Measurements from ENCODE around the gene SREK1.

SREK1 gene

GRCh38 chr5:66118304-66118703, 25.8 kb upstream of the SREK1 start:
- no peak for DNase-seq
- Histone ChIP-seq H3K4me2 (ENCODE audit: low read depth, low read length) (no peak overlapping the region), H3K9me2 (replicated peaks; ENCODE audit: insufficient read depth, low read length) (no peaks in the 10 kb centered on the region), H4K20me1 (ENCODE audit: insufficient read depth, low read length) (no peaks in the 10 kb centered on the region), H3K27ac (ENCODE audit: low read length) (no peak overlapping the region), H3K9me3 (replicated peaks; ENCODE audit: insufficient read depth, low read length) (no peaks in the 10 kb centered on the region), H3K27me3 (replicated peaks; ENCODE audit: insufficient read depth, low read length) (no peaks in the 10 kb centered on the region), H2AFZ (ENCODE audit: low read length) (no peak overlapping the region), H3F3A (ENCODE audit: insufficient read depth, low read length) (no peaks in the 10 kb centered on the region), H3K4me1 (ENCODE audit: low read length) (no peaks in the 10 kb centered on the region), H3K36me3 (replicated peaks; ENCODE audit: insufficient read depth, low read length) (no peaks in the 10 kb centered on the region), H3K9ac (ENCODE audit: low read length) (no peak overlapping the region), H3K79me2 (ENCODE audit: low read length) (no peaks in the 10 kb centered on the region), H3K4me3 (ENCODE audit: low read length) (no peak overlapping the region)
- no peak for TF ChIP-seq CTCF (IDR thresholded peaks at IDR 0.05; ENCODE audit: low read length)
- no peak for TF ChIP-seq EZH2 (optimal IDR thresholded peaks at IDR 0.05; ENCODE audit: low read depth, low read length)
- TF ChIP-seq EZH2phosphoT487 (IDR thresholded peaks at IDR 0.05; ENCODE audit: low read length), result no peak

- no peak overlapping the region for H3K4me3 ChIP-seq (ENCODE audit: low read length)
- H3K36me3 ChIP-seq (replicated peaks; ENCODE audit: insufficient read depth, low read length), result no peaks in the 10 kb centered on the region
- H3K79me2 ChIP-seq (ENCODE audit: low read length), result no peaks in the 10 kb centered on the region
- no peaks in the 10 kb centered on the region for H3K9me2 ChIP-seq (replicated peaks; ENCODE audit: insufficient read depth, low read length)
- no peak overlapping the region for H2AFZ ChIP-seq (ENCODE audit: low read length)
- H4K20me1 ChIP-seq (ENCODE audit: insufficient read depth, low read length), result no peaks in the 10 kb centered on the region
- no peak overlapping the region for H3K4me2 ChIP-seq (ENCODE audit: low read depth, low read length)
- H3K27ac ChIP-seq (ENCODE audit: low read length), result no peak overlapping the region
- no peaks in the 10 kb centered on the region for H3F3A ChIP-seq (ENCODE audit: insufficient read depth, low read length)
- TF ChIP-seq EZH2 (optimal IDR thresholded peaks at IDR 0.05; ENCODE audit: low read depth, low read length) (no peak), CTCF (IDR thresholded peaks at IDR 0.05; ENCODE audit: low read length) (no peak), EZH2phosphoT487 (IDR thresholded peaks at IDR 0.05; ENCODE audit: low read length) (no peak)
- H3K4me1 ChIP-seq (ENCODE audit: low read length), result no peaks in the 10 kb centered on the region
- no peak overlapping the region for H3K9ac ChIP-seq (ENCODE audit: low read length)
- no peaks in the 10 kb centered on the region for H3K27me3 ChIP-seq (replicated peaks; ENCODE audit: insufficient read depth, low read length)
- no peak for DNase-seq
- H3K9me3 ChIP-seq (replicated peaks; ENCODE audit: insufficient read depth, low read length), result no peaks in the 10 kb centered on the region
Measured at GRCh38 chr5:66122379-66123034, 21.6 kb upstream of the SREK1 start.

GRCh38 chr5:66129144-66129543, 15.0 kb upstream of the SREK1 start:
- Histone ChIP-seq H3K4me1 (ENCODE audit: low read length) (no peaks in the 10 kb centered on the region), H3K27me3 (replicated peaks; ENCODE audit: insufficient read depth, low read length) (no peaks in the 10 kb centered on the region), H2AFZ (ENCODE audit: low read length) (no peak overlapping the region), H3K9ac (ENCODE audit: low read length) (no peak overlapping the region), H3K4me2 (ENCODE audit: low read depth, low read length) (no peak overlapping the region), H3K9me3 (replicated peaks; ENCODE audit: insufficient read depth, low read length) (no peaks in the 10 kb centered on the region), H3F3A (ENCODE audit: insufficient read depth, low read length) (no peaks in the 10 kb centered on the region), H3K9me2 (replicated peaks; ENCODE audit: insufficient read depth, low read length) (no peaks in the 10 kb centered on the region), H3K79me2 (ENCODE audit: low read length) (no peaks in the 10 kb centered on the region), H3K36me3 (replicated peaks; ENCODE audit: insufficient read depth, low read length) (no peaks in the 10 kb centered on the region), H3K4me3 (ENCODE audit: low read length) (no peak overlapping the region), H4K20me1 (ENCODE audit: insufficient read depth, low read length) (no peaks in the 10 kb centered on the region), H3K27ac (ENCODE audit: low read length) (no peak overlapping the region)
- no peak for TF ChIP-seq EZH2phosphoT487 (IDR thresholded peaks at IDR 0.05; ENCODE audit: low read length)
- no peak for TF ChIP-seq CTCF (IDR thresholded peaks at IDR 0.05; ENCODE audit: low read length)
- no peak for TF ChIP-seq EZH2 (optimal IDR thresholded peaks at IDR 0.05; ENCODE audit: low read depth, low read length)
- DNase-seq, result no peak
